ENCODE measurements around the gene PPIL1. TPM values are rescaled to one million over a fixed set of nuclear protein-coding genes. Genes with fewer than 3 reads are reported as not detected.

Gene PPIL1
- total and polyA plus RNA-seq, 2 of the 13 experiments (the other 11 are each of a cell fraction or from before 2014, with no cell fraction given), result 74.2 to 144 TPM

DNA sequence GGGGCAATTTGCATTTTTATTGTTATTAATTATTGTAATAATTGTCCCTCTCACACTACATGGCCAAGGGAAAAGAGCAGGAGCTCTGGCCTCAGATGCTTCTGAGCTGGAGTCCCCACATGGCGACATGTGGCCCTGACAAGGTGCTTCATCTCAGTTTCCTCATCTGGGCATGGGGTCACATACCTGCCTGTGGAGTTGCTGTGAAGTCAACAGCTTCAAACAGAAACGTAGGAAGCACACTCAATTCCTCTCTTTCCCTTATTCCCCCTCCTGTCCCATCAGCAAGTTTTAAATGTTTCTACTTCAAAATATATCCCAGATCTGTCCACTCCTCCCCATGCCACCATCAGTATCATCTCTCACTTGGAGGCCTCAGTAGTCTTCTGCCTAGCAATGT is 44.0 kb downstream of the PPIL1 start (continued):
- TF ChIP-seq ZNF687 (CRISPR knock-in tag; IDR thresholded peaks at IDR 0.05) (peak; percentile 31; the same call in 1 of the 2 replicates), RFX3 (CRISPR knock-in tag; IDR thresholded peaks at IDR 0.05) (no peak), GABPB1 (CRISPR knock-in tag; IDR thresholded peaks at IDR 0.05) (no peak), ZC3H4 (CRISPR knock-in tag; IDR thresholded peaks at IDR 0.05; ENCODE audit: borderline replicate concordance) (no peak), FOXJ3 (CRISPR knock-in tag; IDR thresholded peaks at IDR 0.05; ENCODE audit: borderline replicate concordance) (no peak), ZNF432 (CRISPR knock-in tag; IDR thresholded peaks at IDR 0.05; ENCODE audit: borderline replicate concordance) (no peak), MIER2 (CRISPR knock-in tag; IDR thresholded peaks at IDR 0.05) (no peak), DMAP1 (CRISPR knock-in tag; IDR thresholded peaks at IDR 0.05) (no peak; the same call in 1 of the 2 replicates), HDAC2 (CRISPR knock-in tag; IDR thresholded peaks at IDR 0.05) (no peak), FOXK2 (IDR thresholded peaks at IDR 0.05) (no peak), ZNF382 (CRISPR knock-in tag; IDR thresholded peaks at IDR 0.05; ENCODE audit: borderline replicate concordance) (no peak), HMG20A (CRISPR knock-in tag; IDR thresholded peaks at IDR 0.05; ENCODE audit: borderline replicate concordance) (no peak), RARA (CRISPR knock-in tag; IDR thresholded peaks at IDR 0.05) (0 out of 2 replicates have a peak, but pooled peaks have one; percentile 22), ZNF282 (IDR thresholded peaks at IDR 0.05; ENCODE audit: partially characterized antibody) (no peak), TBX2 (CRISPR knock-in tag; IDR thresholded peaks at IDR 0.05; ENCODE audit: borderline replicate concordance) (no peak), MTA1 (CRISPR knock-in tag; IDR thresholded peaks at IDR 0.05; ENCODE audit: borderline replicate concordance) (no peak), MIER3 (CRISPR knock-in tag; IDR thresholded peaks at IDR 0.05; ENCODE audit: borderline replicate concordance) (0 out of 2 replicates have a peak, but pooled peaks have one; percentile 8)
- TF ChIP-seq, protein P1, sequence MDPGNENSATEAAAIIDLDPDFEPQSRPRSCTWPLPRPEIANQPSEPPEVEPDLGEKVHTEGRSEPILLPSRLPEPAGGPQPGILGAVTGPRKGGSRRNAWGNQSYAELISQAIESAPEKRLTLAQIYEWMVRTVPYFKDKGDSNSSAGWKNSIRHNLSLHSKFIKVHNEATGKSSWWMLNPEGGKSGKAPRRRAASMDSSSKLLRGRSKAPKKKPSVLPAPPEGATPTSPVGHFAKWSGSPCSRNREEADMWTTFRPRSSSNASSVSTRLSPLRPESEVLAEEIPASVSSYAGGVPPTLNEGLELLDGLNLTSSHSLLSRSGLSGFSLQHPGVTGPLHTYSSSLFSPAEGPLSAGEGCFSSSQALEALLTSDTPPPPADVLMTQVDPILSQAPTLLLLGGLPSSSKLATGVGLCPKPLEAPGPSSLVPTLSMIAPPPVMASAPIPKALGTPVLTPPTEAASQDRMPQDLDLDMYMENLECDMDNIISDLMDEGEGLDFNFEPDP (CRISPR knock-in tag; conservative IDR thresholded peaks at IDR 0.05), result 0 out of 2 replicates have a peak, but pooled peaks have one; percentile 22
- TF ChIP-seq, protein P2, sequence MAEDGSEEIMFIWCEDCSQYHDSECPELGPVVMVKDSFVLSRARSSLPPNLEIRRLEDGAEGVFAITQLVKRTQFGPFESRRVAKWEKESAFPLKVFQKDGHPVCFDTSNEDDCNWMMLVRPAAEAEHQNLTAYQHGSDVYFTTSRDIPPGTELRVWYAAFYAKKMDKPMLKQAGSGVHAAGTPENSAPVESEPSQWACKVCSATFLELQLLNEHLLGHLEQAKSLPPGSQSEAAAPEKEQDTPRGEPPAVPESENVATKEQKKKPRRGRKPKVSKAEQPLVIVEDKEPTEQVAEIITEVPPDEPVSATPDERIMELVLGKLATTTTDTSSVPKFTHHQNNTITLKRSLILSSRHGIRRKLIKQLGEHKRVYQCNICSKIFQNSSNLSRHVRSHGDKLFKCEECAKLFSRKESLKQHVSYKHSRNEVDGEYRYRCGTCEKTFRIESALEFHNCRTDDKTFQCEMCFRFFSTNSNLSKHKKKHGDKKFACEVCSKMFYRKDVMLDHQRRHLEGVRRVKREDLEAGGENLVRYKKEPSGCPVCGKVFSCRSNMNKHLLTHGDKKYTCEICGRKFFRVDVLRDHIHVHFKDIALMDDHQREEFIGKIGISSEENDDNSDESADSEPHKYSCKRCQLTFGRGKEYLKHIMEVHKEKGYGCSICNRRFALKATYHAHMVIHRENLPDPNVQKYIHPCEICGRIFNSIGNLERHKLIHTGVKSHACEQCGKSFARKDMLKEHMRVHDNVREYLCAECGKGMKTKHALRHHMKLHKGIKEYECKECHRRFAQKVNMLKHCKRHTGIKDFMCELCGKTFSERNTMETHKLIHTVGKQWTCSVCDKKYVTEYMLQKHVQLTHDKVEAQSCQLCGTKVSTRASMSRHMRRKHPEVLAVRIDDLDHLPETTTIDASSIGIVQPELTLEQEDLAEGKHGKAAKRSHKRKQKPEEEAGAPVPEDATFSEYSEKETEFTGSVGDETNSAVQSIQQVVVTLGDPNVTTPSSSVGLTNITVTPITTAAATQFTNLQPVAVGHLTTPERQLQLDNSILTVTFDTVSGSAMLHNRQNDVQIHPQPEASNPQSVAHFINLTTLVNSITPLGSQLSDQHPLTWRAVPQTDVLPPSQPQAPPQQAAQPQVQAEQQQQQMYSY (CRISPR knock-in tag; IDR thresholded peaks at IDR 0.05), result no peak
- TF ChIP-seq, protein P3, sequence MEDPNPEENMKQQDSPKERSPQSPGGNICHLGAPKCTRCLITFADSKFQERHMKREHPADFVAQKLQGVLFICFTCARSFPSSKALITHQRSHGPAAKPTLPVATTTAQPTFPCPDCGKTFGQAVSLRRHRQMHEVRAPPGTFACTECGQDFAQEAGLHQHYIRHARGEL (CRISPR knock-in tag; IDR thresholded peaks at IDR 0.05), result no peak
- TF ChIP-seq, protein P4, sequence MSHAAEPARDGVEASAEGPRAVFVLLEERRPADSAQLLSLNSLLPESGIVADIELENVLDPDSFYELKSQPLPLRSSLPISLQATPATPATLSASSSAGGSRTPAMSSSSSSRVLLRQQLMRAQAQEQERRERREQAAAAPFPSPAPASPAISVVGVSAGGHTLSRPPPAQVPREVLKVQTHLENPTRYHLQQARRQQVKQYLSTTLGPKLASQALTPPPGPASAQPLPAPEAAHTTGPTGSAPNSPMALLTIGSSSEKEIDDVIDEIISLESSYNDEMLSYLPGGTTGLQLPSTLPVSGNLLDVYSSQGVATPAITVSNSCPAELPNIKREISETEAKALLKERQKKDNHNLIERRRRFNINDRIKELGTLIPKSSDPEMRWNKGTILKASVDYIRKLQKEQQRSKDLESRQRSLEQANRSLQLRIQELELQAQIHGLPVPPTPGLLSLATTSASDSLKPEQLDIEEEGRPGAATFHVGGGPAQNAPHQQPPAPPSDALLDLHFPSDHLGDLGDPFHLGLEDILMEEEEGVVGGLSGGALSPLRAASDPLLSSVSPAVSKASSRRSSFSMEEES (CRISPR knock-in tag; IDR thresholded peaks at IDR 0.05), result no peak

Measured in HepG2 (cell line).